Body of pancreas (tissue), 4 donors: ENCODE data around the gene CLEC9A.

Experiments used
- CTCF ChIP-seq, 7 experiments: fragments of 450-650 bp in 4 of 7; fragments of 200-600 bp in 3 of 7; sonication (generic) in 3 of 7; IDR thresholded peaks; one replicate each; pipeline ENCODE4 v1.5.1; 2016 to 2019; ENCODE audit warnings: antibody characterized with exemption in 7 of 7
- POLR2A ChIP-seq, 3 donors: fragments of 450-650 bp; IDR thresholded peaks; one replicate each; pipeline ENCODE4 v1.6.1; 2016; ENCODE audit warnings: antibody characterized with exemption in 3 of 3, mild to moderate bottlenecking in 2 of 3

DNA sequence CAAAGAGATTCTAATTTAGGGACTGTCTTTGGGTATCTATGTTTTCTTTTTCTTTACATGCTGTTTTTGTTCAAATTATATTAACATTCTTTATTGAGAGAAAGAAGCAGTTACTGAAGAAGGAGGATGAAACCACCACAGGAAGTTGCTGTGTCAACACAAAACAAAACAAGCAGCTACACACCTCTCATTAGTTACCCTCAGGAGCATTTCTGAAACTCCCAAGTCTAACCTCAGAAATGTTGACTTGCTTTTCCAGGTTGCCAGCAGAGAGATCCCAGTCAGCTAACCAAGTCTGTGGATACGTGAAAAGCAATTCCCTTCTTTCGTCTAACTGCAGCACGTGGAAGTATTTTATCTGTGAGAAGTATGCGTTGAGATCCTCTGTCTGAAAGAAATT is 34.8 kb downstream of the CLEC9A start:
- no peak for TF ChIP-seq CTCF (IDR thresholded peaks at IDR 0.05)
- TF ChIP-seq POLR2A (IDR thresholded peaks at IDR 0.05), result no peak
